Epithelial cell of esophagus (primary cell): ENCODE data around the gene OR56A1.

ENCODE experiments used
- DNase-seq: peaks from one replicate; pipeline ENCODE4 v3.0.0; 2010; ENCODE audit warnings: low read depth
- H3K4me3 ChIP-seq: 2 replicates; pipeline ENCODE4 v1.5.1; 2011; ENCODE audit warnings: mild to moderate bottlenecking, low read length, control low read depth
- TF ChIP-seq, protein P1 (sequence below): IDR thresholded peaks from 2 replicates; pipeline ENCODE4 v1.5.1; 2011; ENCODE audit warnings: low read depth, mild to moderate bottlenecking, low read length, control low read depth, inconsistent platforms; ENCODE audit not compliant: insufficient read depth; ENCODE audit errors: missing control alignments

OR56A1 gene

DNA sequence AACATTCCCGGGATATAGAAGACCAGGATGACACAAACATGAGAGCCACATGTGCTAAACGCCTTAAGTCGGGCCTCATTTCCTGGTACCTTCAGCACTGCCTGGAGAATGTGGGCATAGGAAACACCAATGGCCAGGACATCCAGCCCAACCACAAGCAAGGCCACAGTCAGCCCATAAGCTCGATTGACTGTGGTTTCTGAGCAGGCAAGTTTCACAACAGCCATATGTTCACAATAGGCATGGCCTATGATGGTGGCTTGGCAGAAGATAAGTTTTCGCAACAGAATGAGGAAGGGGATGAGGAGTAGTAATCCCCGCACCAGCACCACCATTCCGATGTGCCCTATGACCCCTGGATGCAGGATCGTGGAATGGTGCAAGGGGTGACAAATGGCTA lies 26.9 kb upstream of the OR56A1 start:
- TF ChIP-seq, protein P1, sequence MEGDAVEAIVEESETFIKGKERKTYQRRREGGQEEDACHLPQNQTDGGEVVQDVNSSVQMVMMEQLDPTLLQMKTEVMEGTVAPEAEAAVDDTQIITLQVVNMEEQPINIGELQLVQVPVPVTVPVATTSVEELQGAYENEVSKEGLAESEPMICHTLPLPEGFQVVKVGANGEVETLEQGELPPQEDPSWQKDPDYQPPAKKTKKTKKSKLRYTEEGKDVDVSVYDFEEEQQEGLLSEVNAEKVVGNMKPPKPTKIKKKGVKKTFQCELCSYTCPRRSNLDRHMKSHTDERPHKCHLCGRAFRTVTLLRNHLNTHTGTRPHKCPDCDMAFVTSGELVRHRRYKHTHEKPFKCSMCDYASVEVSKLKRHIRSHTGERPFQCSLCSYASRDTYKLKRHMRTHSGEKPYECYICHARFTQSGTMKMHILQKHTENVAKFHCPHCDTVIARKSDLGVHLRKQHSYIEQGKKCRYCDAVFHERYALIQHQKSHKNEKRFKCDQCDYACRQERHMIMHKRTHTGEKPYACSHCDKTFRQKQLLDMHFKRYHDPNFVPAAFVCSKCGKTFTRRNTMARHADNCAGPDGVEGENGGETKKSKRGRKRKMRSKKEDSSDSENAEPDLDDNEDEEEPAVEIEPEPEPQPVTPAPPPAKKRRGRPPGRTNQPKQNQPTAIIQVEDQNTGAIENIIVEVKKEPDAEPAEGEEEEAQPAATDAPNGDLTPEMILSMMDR = no peak
- H3K4me3 ChIP-seq = no peak overlapping the region
- no peak for DNase-seq

DNA sequence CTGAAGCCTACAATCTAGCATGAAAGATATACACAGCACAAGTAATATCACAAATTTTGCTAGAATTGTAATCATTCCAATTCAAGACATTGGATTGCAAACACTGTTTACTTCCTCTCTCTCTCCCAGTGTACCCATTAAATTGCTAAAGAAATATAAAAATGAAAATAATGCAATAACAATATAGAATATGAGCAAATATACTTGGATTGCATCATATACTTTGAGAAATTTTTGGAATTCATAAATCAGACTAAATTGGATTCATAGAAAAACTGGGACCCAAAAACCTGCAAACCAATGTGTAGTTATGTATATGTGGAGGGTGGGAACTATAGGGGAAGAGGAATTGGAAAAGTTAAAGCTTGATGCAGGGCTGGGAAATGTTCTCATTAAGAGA lies 25.0 kb upstream of the OR56A1 start:
- DNase-seq = no peak
- no peak overlapping the region for H3K4me3 ChIP-seq
- TF ChIP-seq, protein P1 = no peak

DNA sequence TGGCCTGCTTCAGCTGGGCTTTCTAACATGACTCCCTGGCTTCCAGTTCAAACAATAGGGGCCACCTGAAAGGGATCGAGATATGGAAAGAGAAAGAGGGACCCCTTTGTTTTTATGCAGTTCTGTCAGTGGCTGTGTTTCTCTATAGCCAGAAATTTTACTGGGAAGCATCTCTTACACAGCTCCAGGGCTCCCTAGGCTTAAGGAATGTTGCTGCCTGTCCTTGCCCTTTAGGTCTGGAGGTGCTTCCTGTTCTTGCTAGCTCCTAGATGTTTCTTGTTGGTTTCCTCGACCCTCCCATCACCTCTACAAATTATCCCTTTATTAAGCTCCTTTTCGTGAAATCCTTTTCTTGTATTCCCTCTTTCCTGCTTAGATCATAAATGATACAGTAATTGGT lies 21.8 kb upstream of the OR56A1 start:
- no peak overlapping the region for H3K4me3 ChIP-seq
- no peak for DNase-seq
- TF ChIP-seq, protein P1 = no peak

DNA sequence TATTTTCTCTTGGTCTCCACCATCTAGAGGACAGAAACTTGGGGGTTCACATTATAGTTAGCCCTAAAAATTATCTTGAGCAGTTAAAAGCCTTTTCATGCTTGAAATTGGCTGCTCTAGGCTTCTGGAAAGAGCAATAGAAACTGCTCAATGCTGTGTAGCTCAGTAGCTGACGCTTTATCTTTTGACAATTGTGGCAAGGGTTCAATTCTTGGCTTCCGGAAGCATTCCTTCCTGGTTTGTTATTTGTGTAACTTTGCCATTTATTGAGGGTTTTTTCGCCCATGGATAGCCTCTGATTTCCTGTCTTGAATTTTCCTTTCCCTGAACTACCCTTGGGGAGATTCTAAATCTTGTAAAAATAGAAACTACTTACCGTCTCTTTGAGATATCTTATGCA lies 10.3 kb upstream of the OR56A1 start:
- DNase-seq = no peak
- H3K4me3 ChIP-seq = no peak overlapping the region
- TF ChIP-seq, protein P1 = no peak

DNA sequence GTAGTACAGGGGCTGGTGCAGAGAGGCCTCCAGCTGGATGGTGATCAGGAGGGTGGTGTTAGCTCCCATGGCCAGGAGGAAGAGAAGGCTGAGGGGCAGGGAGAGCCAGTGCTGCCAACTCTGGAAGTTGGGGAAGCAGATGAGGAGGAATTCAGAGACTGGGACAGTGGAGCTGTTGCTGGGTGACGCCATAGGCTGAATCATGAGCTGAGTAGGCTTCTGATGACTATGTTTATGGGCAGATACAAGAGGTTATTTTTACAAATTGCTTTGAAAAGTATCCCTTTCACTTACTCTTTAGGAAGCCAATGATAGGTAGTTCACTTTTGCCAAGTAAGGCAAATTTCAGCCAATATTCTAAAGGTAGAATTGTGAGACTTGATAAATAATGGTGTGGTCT lies 3.1 kb downstream of the OR56A1 start:
- DNase-seq = peak; percentile 33
- TF ChIP-seq, protein P1 = no peak
- H3K4me3 ChIP-seq = no peak overlapping the region

DNA sequence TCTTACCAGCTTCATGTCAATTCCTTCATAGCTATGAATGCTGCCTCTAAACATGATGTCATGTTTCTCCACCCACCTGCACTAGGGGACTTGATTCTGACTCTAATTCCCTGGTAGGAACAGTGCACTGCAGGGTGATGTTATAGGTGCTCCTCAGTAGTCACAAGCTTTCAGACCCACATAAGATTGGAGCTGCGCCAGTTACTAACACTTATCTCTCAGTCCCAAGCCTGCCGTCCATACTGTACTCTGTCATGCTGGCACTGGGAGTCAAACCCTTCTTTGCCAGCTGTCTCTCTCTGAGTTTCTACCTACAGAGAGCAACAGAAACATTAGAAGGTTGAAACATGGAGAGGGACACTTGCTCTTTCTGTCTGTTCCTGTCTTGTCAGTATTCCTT lies 5.5 kb downstream of the OR56A1 start:
- TF ChIP-seq, protein P1 = no peak
- DNase-seq = no peak
- H3K4me3 ChIP-seq = no peak overlapping the region

DNA sequence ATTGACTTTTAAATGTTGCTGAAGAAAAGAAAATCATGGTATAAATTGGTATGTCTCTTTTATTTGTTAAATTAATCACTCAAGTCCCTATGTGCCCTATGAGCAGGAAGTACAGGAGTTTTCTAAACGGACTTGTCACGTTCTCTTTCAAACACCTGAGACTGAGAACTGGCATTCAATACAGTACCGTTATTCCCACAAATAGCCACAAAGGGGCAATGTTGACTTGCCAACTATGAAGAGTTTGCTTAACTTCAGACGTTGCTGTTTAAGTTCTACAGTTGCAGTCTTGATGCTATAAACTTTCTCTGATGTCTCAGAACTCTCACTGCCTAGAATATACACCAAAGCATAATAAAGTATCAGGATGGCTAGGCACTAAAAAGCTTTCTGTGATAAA lies 7.6 kb downstream of the OR56A1 start:
- DNase-seq = peak; percentile 64
- TF ChIP-seq, protein P1 = peak; percentile 69
- H3K4me3 ChIP-seq = no peak overlapping the region
